Epithelial cell of proximal tubule (primary cell): ENCODE data around the gene PDZRN3. TPM values are rescaled to one million over a fixed set of nuclear protein-coding genes. Genes with fewer than 3 reads are reported as not detected.

Source experiments
- DNase-seq: peaks from one replicate; pipeline ENCODE4 v3.0.0-alpha.2; 2011; ENCODE audit warnings: low read depth
- H3K4me3 ChIP-seq: 2 replicates; pipeline ENCODE4 v1.5.1; 2011; ENCODE audit warnings: low read depth, mild to moderate bottlenecking, low read length
- CTCF ChIP-seq: conservative IDR thresholded peaks from 2 replicates; pipeline ENCODE4 v1.5.1; 2012; ENCODE audit warnings: low read depth, mild to moderate bottlenecking, low read length
- total RNA-seq: library from RNA; depleted of rRNA; stranded (reverse); fragments of >200 nt; gene quantifications from 2 replicates; pipeline ENCODE4 v1.2.3, GENCODE V29; 2015

PDZRN3 gene
- total RNA-seq, 1 donor from 2014 or later, result 0.17 TPM

- no peak overlapping the region for H3K4me3 ChIP-seq
- DNase-seq, result no peak
- TF ChIP-seq CTCF, result no peak
Measured at GRCh38 chr3:73332558-73332957, 292.2 kb downstream of the PDZRN3 start.
